WTC11 (cell line): ENCODE measurements around the gene PCDH10. TPM values are rescaled to one million over a fixed set of nuclear protein-coding genes. Genes with fewer than 3 reads are reported as not detected.

ENCODE experiments used
- ATAC-seq: fragments of 200-7000 bp; cut with Tn5 transposase; 2 replicates; pipeline ENCODE4 v1.10.0; 2021; ENCODE audit warnings: mild to moderate bottlenecking, moderate library complexity
- CTCF ChIA-PET: fragments of 300-600 bp; sonication (Branson Sonifier 250); formaldehyde crosslinking; loops from one replicate; lab custom pipeline; 2021; ENCODE audit warnings: antibody characterized with exemption; lab: Charles Lee
- POLR2A ChIA-PET: fragments of 350-600 bp; sonication (Branson Sonifier 250); formaldehyde crosslinking; loops from one replicate; lab custom pipeline; 2021; ENCODE audit warnings: antibody characterized with exemption; lab: Charles Lee
- DNase-seq: peaks from one replicate; pipeline ENCODE4 v3.0.0; 2021; ENCODE audit warnings: low spot score
- H3K27ac Mint-ChIP-seq: 2 replicates; pipeline ENCODE4 v1.8.0; 2021; ENCODE audit warnings: mixed read lengths
- H3K27me3 Mint-ChIP-seq: 2 replicates; pipeline ENCODE4 v1.8.0; 2021; ENCODE audit warnings: low read depth, mild to moderate bottlenecking, moderate library complexity, mixed read lengths
- H3K36me3 Mint-ChIP-seq: 2 replicates; pipeline ENCODE4 v1.8.0; 2021; ENCODE audit warnings: mixed read lengths
- H3K4me1 Mint-ChIP-seq: 2 replicates; pipeline ENCODE4 v1.8.0; 2022; ENCODE audit warnings: mixed read lengths
- H3K4me3 Mint-ChIP-seq: 2 replicates; pipeline ENCODE4 v1.8.0; 2021; ENCODE audit warnings: mild to moderate bottlenecking, moderate library complexity, mixed read lengths
- H3K9me3 Mint-ChIP-seq: 2 replicates; pipeline ENCODE4 v1.8.0; 2021; ENCODE audit warnings: mixed read lengths
- ARID4B ChIP-seq: sonication (generic); formaldehyde crosslinking; IDR thresholded peaks from 2 replicates; pipeline ENCODE4 v1.8.0; 2023; ENCODE audit warnings: missing genetic modification reagents, mild to moderate bottlenecking, borderline replicate concordance
- CBFB ChIP-seq: sonication (generic); formaldehyde crosslinking; IDR thresholded peaks from 2 replicates; pipeline ENCODE4 v1.8.1; 2022; ENCODE audit warnings: mild to moderate bottlenecking, low read depth, missing genetic modification reagents
- CDX4 ChIP-seq: fragments of 250-450 bp; sonication (Bioruptor Pico); IDR thresholded peaks from 2 replicates; pipeline ENCODE4 v1.9.0; 2021; ENCODE audit warnings: moderate library complexity, mild to moderate bottlenecking, inconsistent platforms, borderline replicate concordance
- CREB1 ChIP-seq: sonication (generic); formaldehyde crosslinking; IDR thresholded peaks from 2 replicates; pipeline ENCODE4 v1.8.0; 2023; ENCODE audit warnings: mild to moderate bottlenecking, missing genetic modification reagents
- E2F4 ChIP-seq: sonication (generic); formaldehyde crosslinking; IDR thresholded peaks from 2 replicates; pipeline ENCODE4 v1.8.1; 2022; ENCODE audit warnings: low read depth, mild to moderate bottlenecking, moderate library complexity, missing genetic modification reagents, borderline replicate concordance
- EMX1 ChIP-seq: fragments of 250-450 bp; sonication (Bioruptor Pico); IDR thresholded peaks from 2 replicates; pipeline ENCODE4 v1.8.0; 2021; ENCODE audit warnings: mild to moderate bottlenecking
- GABPB1 ChIP-seq: sonication (generic); formaldehyde crosslinking; IDR thresholded peaks from 2 replicates; pipeline ENCODE4 v1.8.1; 2023; ENCODE audit warnings: mild to moderate bottlenecking, missing genetic modification reagents
- IRF2 ChIP-seq: sonication (generic); formaldehyde crosslinking; IDR thresholded peaks from 2 replicates; pipeline ENCODE4 v1.8.0; 2022; ENCODE audit warnings: low read depth, missing genetic modification reagents, borderline replicate concordance
- KAT7 ChIP-seq: sonication (generic); formaldehyde crosslinking; IDR thresholded peaks from 2 replicates; pipeline ENCODE4 v1.8.1; 2023; ENCODE audit warnings: missing genetic modification reagents, mild to moderate bottlenecking, borderline replicate concordance
- MXD4 ChIP-seq: fragments of 250-450 bp; sonication (Bioruptor Pico); IDR thresholded peaks from 2 replicates; pipeline ENCODE4 v1.8.0; 2021; ENCODE audit warnings: mild to moderate bottlenecking, moderate library complexity, borderline replicate concordance
- NFATC4 ChIP-seq: fragments of 250-450 bp; sonication (Bioruptor Pico); IDR thresholded peaks from 2 replicates; pipeline ENCODE4 v1.9.0; 2021; ENCODE audit warnings: mild to moderate bottlenecking
- NR3C1 ChIP-seq: sonication (generic); formaldehyde crosslinking; conservative IDR thresholded peaks from 2 replicates; pipeline ENCODE4 v1.8.1; 2023; ENCODE audit warnings: low read depth, mild to moderate bottlenecking, missing genetic modification reagents
- SOX15 ChIP-seq: fragments of 250-450 bp; sonication (Bioruptor Pico); IDR thresholded peaks from 2 replicates; pipeline ENCODE4 v1.9.0; 2021; ENCODE audit warnings: mild to moderate bottlenecking
- SP1 ChIP-seq: sonication (generic); formaldehyde crosslinking; conservative IDR thresholded peaks from 2 replicates; pipeline ENCODE4 v1.8.1; 2022; ENCODE audit warnings: missing genetic modification reagents
- TCF7 ChIP-seq: sonication (generic); formaldehyde crosslinking; IDR thresholded peaks from 2 replicates; pipeline ENCODE4 v1.8.0; 2022; ENCODE audit warnings: mild to moderate bottlenecking, low read depth, missing genetic modification reagents, moderate library complexity
- ZMAT4 ChIP-seq: fragments of 250-450 bp; sonication (Bioruptor Pico); IDR thresholded peaks from 2 replicates; pipeline ENCODE4 v1.9.0; 2021; ENCODE audit warnings: mild to moderate bottlenecking
- ZNF263 ChIP-seq: sonication (generic); formaldehyde crosslinking; IDR thresholded peaks from 2 replicates; pipeline ENCODE4 v1.8.1; 2022; ENCODE audit warnings: low read depth, mild to moderate bottlenecking, moderate library complexity, missing genetic modification reagents
- ZNF423 ChIP-seq: fragments of 250-450 bp; sonication (Bioruptor Pico); IDR thresholded peaks from 2 replicates; pipeline ENCODE4 v2.1.2; 2022; ENCODE audit warnings: mild to moderate bottlenecking, moderate library complexity
- total RNA-seq: library from RNA; stranded (reverse); gene quantifications from 3 replicates; pipeline ENCODE4 v1.2.3, GENCODE V29; 2021
- TF ChIP-seq, protein P1 (sequence below): fragments of 200-600 bp; IDR thresholded peaks from 2 replicates; pipeline ENCODE4 v1.8.0; 2022; ENCODE audit warnings: antibody characterized with exemption
- TF ChIP-seq, protein P2 (sequence below): fragments of 250-450 bp; sonication (Bioruptor Pico); IDR thresholded peaks from 2 replicates; pipeline ENCODE4 v1.8.0; 2021; ENCODE audit warnings: mild to moderate bottlenecking
- TF ChIP-seq, protein P3 (sequence below): fragments of 250-450 bp; sonication (Bioruptor Pico); IDR thresholded peaks from 2 replicates; pipeline ENCODE4 v1.9.0; 2021; ENCODE audit warnings: mild to moderate bottlenecking

The PCDH10 gene
- total RNA-seq, 1 experiment from 2014 or later = 7.8 TPM

- TF ChIP-seq MXD4 (CRISPR knock-in tag) (no peak), CDX4 (CRISPR knock-in tag) (no peak), TCF7 (CRISPR knock-in tag) (no peak)
- TF ChIP-seq, protein P1, sequence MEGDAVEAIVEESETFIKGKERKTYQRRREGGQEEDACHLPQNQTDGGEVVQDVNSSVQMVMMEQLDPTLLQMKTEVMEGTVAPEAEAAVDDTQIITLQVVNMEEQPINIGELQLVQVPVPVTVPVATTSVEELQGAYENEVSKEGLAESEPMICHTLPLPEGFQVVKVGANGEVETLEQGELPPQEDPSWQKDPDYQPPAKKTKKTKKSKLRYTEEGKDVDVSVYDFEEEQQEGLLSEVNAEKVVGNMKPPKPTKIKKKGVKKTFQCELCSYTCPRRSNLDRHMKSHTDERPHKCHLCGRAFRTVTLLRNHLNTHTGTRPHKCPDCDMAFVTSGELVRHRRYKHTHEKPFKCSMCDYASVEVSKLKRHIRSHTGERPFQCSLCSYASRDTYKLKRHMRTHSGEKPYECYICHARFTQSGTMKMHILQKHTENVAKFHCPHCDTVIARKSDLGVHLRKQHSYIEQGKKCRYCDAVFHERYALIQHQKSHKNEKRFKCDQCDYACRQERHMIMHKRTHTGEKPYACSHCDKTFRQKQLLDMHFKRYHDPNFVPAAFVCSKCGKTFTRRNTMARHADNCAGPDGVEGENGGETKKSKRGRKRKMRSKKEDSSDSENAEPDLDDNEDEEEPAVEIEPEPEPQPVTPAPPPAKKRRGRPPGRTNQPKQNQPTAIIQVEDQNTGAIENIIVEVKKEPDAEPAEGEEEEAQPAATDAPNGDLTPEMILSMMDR = no peak
These were observed 236 bp downstream of the PCDH10 start (continued) for GRCh38 chr4:133149364-133149695.

DNA sequence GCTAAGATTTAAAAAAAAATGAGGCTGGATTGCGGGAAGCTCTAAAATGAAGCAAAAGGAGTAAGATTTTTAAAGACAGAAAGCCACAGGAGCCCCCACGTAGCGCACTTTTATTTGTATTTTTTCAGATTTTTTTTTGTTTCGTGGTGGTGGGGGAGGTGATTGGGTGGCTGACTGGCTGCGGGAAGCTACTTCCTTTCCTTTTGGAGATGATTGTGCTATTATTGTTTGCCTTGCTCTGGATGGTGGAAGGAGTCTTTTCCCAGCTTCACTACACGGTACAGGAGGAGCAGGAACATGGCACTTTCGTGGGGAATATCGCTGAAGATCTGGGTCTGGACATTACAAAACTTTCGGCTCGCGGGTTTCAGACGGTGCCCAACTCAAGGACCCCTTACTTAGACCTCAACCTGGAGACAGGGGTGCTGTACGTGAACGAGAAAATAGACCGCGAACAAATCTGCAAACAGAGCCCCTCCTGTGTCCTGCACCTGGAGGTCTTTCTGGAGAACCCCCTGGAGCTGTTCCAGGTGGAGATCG lies 908 bp downstream of the PCDH10 start:
- ATAC-seq (no peak), DNase-seq (no peak)
- POLR2A ChIA-PET = interaction anchor here (0.6 to 0.8 kb wide), 2 partner anchors 340 to 929 kb away, joined by 3 to 4 read pairs; no protein-coding TSS in a partner anchor
- peaks cover 79% of the 10 kb centered on the region for H3K27me3 Mint-ChIP-seq
- H3K4me1 Mint-ChIP-seq = peaks cover 54% of the 10 kb centered on the region
- CTCF ChIA-PET = interaction anchor here (0.6 to 2.2 kb wide), 4 partner anchors 112 to 689 kb away, joined by 3 to 6 read pairs (median 4); no protein-coding TSS in a partner anchor
- no peaks in the 10 kb centered on the region for H3K9me3 Mint-ChIP-seq
- no peaks in the 10 kb centered on the region for H3K36me3 Mint-ChIP-seq
- H3K27ac Mint-ChIP-seq = no peak overlapping the region
- H3K4me3 Mint-ChIP-seq = peak overlapping the region; percentile 76
- TF ChIP-seq CDX4 (CRISPR knock-in tag) (no peak), ARID4B (CRISPR knock-in tag) (no peak), NFATC4 (CRISPR knock-in tag) (no peak), NR3C1 (CRISPR knock-in tag) (no peak), ZNF263 (CRISPR knock-in tag) (no peak), SP1 (CRISPR knock-in tag) (no peak), ZNF423 (CRISPR knock-in tag) (no peak), ZMAT4 (no peak), CREB1 (CRISPR knock-in tag) (no peak), GABPB1 (no peak), SOX15 (CRISPR knock-in tag) (no peak), KAT7 (CRISPR knock-in tag) (no peak), EMX1 (no peak), E2F4 (CRISPR knock-in tag) (no peak), CBFB (CRISPR knock-in tag) (no peak), IRF2 (no peak)
- TF ChIP-seq, protein P2, sequence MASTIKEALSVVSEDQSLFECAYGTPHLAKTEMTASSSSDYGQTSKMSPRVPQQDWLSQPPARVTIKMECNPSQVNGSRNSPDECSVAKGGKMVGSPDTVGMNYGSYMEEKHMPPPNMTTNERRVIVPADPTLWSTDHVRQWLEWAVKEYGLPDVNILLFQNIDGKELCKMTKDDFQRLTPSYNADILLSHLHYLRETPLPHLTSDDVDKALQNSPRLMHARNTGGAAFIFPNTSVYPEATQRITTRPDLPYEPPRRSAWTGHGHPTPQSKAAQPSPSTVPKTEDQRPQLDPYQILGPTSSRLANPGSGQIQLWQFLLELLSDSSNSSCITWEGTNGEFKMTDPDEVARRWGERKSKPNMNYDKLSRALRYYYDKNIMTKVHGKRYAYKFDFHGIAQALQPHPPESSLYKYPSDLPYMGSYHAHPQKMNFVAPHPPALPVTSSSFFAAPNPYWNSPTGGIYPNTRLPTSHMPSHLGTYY = no peak
- TF ChIP-seq, protein P3, sequence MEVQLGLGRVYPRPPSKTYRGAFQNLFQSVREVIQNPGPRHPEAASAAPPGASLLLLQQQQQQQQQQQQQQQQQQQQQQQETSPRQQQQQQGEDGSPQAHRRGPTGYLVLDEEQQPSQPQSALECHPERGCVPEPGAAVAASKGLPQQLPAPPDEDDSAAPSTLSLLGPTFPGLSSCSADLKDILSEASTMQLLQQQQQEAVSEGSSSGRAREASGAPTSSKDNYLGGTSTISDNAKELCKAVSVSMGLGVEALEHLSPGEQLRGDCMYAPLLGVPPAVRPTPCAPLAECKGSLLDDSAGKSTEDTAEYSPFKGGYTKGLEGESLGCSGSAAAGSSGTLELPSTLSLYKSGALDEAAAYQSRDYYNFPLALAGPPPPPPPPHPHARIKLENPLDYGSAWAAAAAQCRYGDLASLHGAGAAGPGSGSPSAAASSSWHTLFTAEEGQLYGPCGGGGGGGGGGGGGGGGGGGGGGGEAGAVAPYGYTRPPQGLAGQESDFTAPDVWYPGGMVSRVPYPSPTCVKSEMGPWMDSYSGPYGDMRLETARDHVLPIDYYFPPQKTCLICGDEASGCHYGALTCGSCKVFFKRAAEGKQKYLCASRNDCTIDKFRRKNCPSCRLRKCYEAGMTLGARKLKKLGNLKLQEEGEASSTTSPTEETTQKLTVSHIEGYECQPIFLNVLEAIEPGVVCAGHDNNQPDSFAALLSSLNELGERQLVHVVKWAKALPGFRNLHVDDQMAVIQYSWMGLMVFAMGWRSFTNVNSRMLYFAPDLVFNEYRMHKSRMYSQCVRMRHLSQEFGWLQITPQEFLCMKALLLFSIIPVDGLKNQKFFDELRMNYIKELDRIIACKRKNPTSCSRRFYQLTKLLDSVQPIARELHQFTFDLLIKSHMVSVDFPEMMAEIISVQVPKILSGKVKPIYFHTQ = no peak
- TF ChIP-seq, all 79 proteins: peak for 0
